ENCODE results near the gene ELK4. TPM values are rescaled to one million over a fixed set of nuclear protein-coding genes. Genes with fewer than 3 reads are reported as not detected.

Gene ELK4
- polyA plus RNA-seq, 3 donors: 1.4 to 9.0 (median 2.6) TPM

- Mint-ChIP-seq H3K36me3 (peaks cover 4 to 15% of the 10 kb centered on the region in 2 donors), H3K4me1 (peaks cover 64% of the 10 kb centered on the region), H3K27ac (peak overlapping the region in 3 of 7 donors; percentile 13 to 67 (median 50)), H3K4me3 (no peak overlapping the region), H3K27me3 (ENCODE audit: low read depth in 3 of 3) (peaks cover 0 to 1% (median 0%) of the 10 kb centered on the region in 3 donors), H3K9me3 (no peaks in the 10 kb centered on the region)
- DNase-seq: no peak
- TF ChIP-seq CTCF (IDR thresholded peaks at IDR 0.05): no peak
- peaks cover 0 to 10% of the 10 kb centered on the region in 2 donors for H3K36me3 ChIP-seq (replicated peaks in 1 of 2; ENCODE audit: control insufficient read depth in 1 of 2, insufficient read depth in 2 of 2, low read length in 2 of 2)
- peaks cover 83% of the 10 kb centered on the region for H3K79me2 ChIP-seq (ENCODE audit: insufficient read depth, low read length)
- WGBS (ENCODE audit: insufficient coverage): 100% methylated on average over 1 of the region's 8 CpGs
- peak overlapping the region in 1 of 2 donors; percentile 4 for H3K27ac ChIP-seq (ENCODE audit: low read depth in 1 of 2, low read length in 2 of 2)
- peaks cover 31% of the 10 kb centered on the region for H4K20me1 ChIP-seq (ENCODE audit: insufficient read depth, low read length)
- intact Hi-C loops (cut with micrococcal nuclease): no loop called here
- H3K4me3 ChIP-seq (replicated peaks in 1 of 3; ENCODE audit: low read depth in 2 of 3, low read length in 3 of 3): no peak overlapping the region
- H2AFZ ChIP-seq (ENCODE audit: insufficient read depth, low read depth, low read length, poor library complexity, severe bottlenecking): no peak overlapping the region
- H3K4me2 ChIP-seq (replicated peaks; ENCODE audit: extremely low read depth, low read length, poor library complexity, severe bottlenecking): no peak overlapping the region
- H3K27me3 ChIP-seq (ENCODE audit: control insufficient read depth in 2 of 2, insufficient read depth in 2 of 2, low read length in 2 of 2): no peaks in the 10 kb centered on the region
- H3K9ac ChIP-seq (ENCODE audit: insufficient read depth, low read length, poor library complexity, severe bottlenecking): no peak overlapping the region
- peaks cover 38 to 49% of the 10 kb centered on the region in 2 donors for H3K4me1 ChIP-seq (ENCODE audit: control insufficient read depth in 1 of 2, insufficient read depth in 2 of 2, low read length in 2 of 2)
- H3K9me3 ChIP-seq (replicated peaks in 1 of 2; ENCODE audit: control insufficient read depth in 1 of 2, insufficient read depth in 1 of 2, low read length in 2 of 2): no peaks in the 10 kb centered on the region
Measured at GRCh38 chr1:205627956-205628355, 3.9 kb downstream of the ELK4 start.

GRCh38 chr1:205626216-205626615 is 5.6 kb downstream of the ELK4 start:
- Mint-ChIP-seq H3K36me3 (peaks cover 15 to 30% of the 10 kb centered on the region in 2 donors), H3K9me3 (no peaks in the 10 kb centered on the region), H3K27me3 (ENCODE audit: low read depth in 3 of 3) (peaks cover 0 to 1% (median 0%) of the 10 kb centered on the region in 3 donors), H3K4me1 (peaks cover 59% of the 10 kb centered on the region), H3K4me3 (peak overlapping the region; percentile 65 to 80), H3K27ac (peak overlapping the region; percentile 84 to 95 (median 92))
- Histone ChIP-seq H4K20me1 (ENCODE audit: insufficient read depth, low read length) (peaks cover 45% of the 10 kb centered on the region), H3K4me2 (replicated peaks; ENCODE audit: extremely low read depth, low read length, poor library complexity, severe bottlenecking) (peak overlapping the region; percentile 36), H3K9ac (ENCODE audit: insufficient read depth, low read length, poor library complexity, severe bottlenecking) (peak overlapping the region; percentile 33), H3K36me3 (replicated peaks in 1 of 2; ENCODE audit: control insufficient read depth in 1 of 2, insufficient read depth in 2 of 2, low read length in 2 of 2) (peaks cover 11 to 28% of the 10 kb centered on the region in 2 donors), H3K27me3 (ENCODE audit: control insufficient read depth in 2 of 2, insufficient read depth in 2 of 2, low read length in 2 of 2) (no peaks in the 10 kb centered on the region), H3K4me3 (replicated peaks in 1 of 3; ENCODE audit: low read depth in 2 of 3, low read length in 3 of 3) (peak overlapping the region in 2 of 3 experiments; percentile 31 to 66), H3K9me3 (replicated peaks in 1 of 2; ENCODE audit: control insufficient read depth in 1 of 2, insufficient read depth in 1 of 2, low read length in 2 of 2) (no peaks in the 10 kb centered on the region), H3K79me2 (ENCODE audit: insufficient read depth, low read length) (peaks cover 87% of the 10 kb centered on the region), H3K27ac (ENCODE audit: low read depth in 1 of 2, low read length in 2 of 2) (peak overlapping the region; percentile 49 to 85), H3K4me1 (ENCODE audit: control insufficient read depth in 1 of 2, insufficient read depth in 2 of 2, low read length in 2 of 2) (peaks cover 33 to 43% of the 10 kb centered on the region in 2 donors), H2AFZ (ENCODE audit: insufficient read depth, low read depth, low read length, poor library complexity, severe bottlenecking) (peak overlapping the region; percentile 47)
- intact Hi-C loops (cut with micrococcal nuclease): no loop called here
- TF ChIP-seq CTCF (IDR thresholded peaks at IDR 0.05): no peak
- no CpG with 5 or more reads among the region's 3 CpGs for WGBS (ENCODE audit: insufficient coverage)
- peak; percentile 34 to 59 (median 56) for DNase-seq

Data from CD14-positive monocyte (primary cell).